ENCODE data around the gene ADAD2.

ADAD2 gene

DNA sequence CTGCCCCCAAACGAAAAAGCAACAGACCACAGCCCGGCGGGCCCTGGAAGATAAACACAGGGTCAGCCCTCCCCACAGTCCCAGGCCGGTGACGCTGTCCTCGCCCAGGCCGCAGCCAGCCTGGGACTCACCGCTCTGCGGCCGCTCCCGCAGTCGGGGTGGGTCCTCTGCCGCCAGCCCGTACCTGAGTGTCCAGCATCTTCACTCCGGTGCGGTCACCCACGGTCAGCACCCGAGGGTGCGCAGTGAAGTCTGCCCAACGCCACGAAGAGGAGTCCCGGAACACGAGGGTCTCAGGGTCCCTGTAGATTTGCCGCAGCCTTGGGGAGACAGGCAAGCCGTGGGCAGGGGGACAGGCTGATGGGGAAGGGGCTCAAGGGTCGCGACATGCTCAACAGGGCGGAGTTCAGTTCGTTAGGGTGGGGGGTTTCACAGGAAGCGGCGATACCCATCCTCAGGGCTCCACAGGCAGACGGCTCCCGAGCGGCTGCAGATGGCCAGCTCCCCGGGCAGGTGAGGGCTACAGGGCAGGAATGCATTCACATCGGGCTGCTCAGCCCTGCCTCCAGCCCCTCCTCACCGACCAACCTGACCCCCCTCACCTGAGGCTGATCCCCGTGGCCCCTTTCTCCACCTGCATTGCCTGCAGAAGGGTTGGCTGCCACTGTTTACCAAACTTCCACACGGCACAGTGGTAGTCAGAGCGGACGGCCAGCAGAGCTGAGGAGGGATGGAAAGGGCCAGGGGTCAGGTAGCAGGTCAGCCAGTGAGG is 9.6 kb upstream of the ADAD2 start:
- TF ChIP-seq POLR2A (IDR thresholded peaks at IDR 0.05; ENCODE audit: low read depth, low read length) = no peak
- DNase-seq (ENCODE audit: insufficient read length, low spot score) (no peak), FAIRE-seq (no peak)

DNA sequence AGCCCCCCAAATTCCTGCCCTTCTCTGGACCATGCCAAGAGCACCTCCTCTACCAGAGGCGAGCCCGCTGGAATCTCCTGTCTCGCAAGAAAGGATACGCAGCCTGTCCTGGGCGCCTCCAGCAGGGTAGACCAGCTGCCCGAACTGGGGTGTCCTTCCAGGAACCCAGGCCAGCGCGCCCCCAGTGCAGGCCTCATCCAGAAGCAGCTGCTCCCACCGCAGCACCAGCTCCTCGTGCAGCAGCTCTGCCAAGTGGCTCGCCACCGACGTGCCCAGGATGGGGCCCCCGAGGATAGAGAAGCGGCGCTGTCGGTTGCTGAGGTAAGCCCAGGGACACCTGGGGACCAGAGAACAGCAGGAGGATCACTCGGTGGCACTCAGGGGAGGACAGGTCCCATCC is 8.9 kb upstream of the ADAD2 start:
- no peak for FAIRE-seq
- no peak for DNase-seq (ENCODE audit: insufficient read length, low spot score)
- no peak for TF ChIP-seq POLR2A (IDR thresholded peaks at IDR 0.05; ENCODE audit: low read depth, low read length)

DNA sequence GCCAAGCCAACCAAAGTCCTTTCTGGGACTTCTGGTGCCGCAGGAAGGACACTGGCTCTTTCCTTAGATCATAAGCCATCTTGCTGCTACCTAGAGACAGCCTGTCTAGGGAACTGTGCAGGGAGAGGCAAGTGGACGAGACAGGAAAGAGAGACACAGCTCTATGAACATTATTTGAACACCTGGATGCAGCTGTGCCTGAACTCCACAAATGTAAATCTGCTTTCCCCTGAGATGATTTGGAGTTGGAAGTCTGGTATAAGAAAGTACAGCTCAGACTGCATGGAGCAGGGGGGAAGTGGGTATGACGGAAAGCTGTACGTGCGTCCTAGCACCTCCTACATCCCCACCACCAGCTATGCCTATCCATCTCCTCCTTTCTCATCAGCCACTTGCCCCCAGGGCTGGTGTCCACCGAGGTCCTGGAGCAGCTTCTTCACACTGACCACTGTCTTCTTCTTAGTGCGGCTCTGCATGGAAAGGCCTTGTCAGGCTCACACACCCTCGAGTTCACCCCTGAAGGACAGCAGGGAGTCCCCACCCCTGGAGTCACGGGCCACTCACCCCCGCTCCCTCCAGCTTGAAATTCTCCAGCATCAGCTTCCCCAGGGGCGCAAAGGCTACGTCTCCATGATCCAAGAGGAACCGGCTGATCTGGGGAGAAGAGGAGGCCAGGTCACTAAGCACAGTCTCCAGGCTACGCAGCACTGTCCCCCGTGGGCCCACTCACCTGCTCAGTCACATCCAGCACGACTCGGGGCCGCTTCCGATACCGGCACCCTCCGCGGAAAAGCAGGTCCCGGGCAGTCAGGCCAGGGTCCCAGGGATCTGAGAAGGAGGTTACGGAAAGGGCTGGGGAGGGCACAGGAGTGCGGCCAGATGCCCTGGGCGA is 8.0 kb upstream of the ADAD2 start:
- FAIRE-seq = no peak
- DNase-seq (ENCODE audit: insufficient read length, low spot score) = no peak
- no peak for TF ChIP-seq POLR2A (IDR thresholded peaks at IDR 0.05; ENCODE audit: low read depth, low read length)

DNA sequence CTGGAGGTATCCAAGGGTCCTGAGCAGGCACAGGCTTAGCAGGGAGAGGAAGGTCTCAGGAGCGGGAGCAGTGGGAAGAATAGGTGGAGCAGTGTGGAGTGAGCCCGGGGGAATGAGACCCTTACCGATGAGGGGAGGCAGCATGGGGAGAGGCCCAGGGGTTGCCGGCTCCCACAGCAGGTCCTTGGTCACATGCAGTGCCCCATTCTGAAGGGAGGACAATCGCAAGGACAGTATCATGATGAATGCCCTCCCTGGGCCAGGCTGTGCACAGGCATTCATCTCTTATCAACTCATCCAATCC is 7.4 kb upstream of the ADAD2 start:
- TF ChIP-seq POLR2A (IDR thresholded peaks at IDR 0.05; ENCODE audit: low read depth, low read length) = no peak
- DNase-seq (ENCODE audit: insufficient read length, low spot score) = no peak
- FAIRE-seq = no peak

DNA sequence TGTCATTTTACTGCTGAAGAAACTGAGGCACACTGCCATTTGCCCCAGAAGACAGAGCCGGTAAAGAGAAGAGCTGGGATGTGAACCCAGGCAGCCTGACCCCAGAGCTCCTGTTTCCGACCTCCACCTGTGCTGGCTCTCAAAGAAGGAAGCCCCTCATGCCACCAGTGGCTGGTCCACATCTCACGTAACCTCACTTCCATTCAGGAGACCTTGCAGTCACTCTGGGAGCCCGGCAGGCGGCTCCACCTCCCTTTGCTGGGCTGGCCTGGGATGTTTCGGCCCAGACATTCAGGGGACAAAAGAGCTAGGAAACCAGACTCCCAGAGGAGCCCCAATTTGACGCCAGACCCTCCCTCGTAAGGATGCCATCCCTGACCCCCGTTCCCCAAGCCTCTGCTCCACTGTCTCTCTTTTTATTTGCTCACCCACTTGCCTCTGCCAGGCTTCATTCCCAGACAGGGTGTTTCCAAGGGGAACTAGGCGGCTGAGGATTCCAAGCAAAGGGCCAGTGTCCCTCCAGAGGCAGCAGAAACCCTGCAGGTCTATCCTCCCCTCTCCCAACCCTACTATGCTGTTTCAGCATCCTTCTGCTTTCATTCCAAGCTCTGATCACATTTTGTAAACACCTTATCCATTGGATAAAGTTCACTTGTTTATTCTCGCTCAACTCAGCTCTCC is 6.9 kb upstream of the ADAD2 start:
- no peak for FAIRE-seq
- no peak for DNase-seq (ENCODE audit: insufficient read length, low spot score)
- no peak for TF ChIP-seq POLR2A (IDR thresholded peaks at IDR 0.05; ENCODE audit: low read depth, low read length)

DNA sequence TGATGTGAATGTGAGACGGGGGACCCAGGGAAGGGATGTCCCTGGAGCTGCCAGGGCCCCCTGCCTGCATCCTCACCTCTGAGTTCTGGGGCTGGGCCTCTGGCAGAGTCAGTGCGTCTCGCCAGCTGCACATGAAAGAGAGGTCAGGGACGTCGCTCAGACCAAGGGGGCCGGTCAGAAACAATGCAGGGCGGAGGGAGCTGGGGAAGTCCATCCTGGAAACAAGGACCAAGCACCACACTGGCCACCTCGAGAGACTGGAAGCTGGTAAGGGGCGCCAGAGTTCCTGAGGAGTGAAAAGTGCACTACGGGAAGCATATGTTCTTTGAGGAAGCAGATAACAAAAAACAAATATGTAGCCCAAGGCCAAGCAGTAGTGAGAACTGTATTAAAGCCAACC is 6.2 kb upstream of the ADAD2 start:
- no peak for TF ChIP-seq POLR2A (IDR thresholded peaks at IDR 0.05; ENCODE audit: low read depth, low read length)
- no peak for FAIRE-seq
- DNase-seq (ENCODE audit: insufficient read length, low spot score) = no peak

DNA sequence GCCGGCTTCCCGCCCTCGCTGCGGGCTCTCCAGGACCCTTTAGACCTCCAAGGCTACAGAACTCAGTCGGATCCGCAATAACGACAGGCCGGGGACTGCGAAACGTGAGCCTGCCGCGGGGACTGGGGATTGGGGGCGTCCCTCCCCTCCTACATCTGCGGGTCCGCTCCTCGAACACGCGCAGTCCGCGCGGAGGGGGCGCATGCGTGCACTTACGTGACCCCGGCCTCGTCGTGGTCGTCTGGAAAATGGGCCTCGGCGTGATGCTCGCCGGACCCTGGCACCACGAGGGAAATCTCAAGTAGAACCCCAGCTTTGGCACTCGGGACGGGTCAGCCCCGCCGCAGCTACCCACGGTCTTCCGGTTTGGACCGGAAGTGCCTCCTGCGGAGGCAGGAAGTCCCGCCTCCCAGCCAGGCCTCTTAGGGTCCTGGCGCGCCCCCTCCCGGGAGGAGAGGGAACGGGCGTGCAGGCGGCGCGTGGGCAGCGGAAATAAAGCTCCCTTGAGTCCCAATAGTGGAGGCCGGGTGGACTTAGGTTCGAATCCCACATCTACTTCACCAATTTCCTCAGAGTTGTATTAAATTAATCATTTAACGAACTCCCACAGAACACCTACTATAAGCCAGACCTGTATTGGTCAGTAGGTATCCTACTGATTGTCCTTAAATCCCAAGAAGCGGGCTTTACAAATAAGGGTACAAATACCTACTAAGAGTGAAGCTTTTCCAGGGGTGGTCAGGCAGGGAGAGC is 4.1 kb upstream of the ADAD2 start, which contains the start of gene TAF1C:
Gene TAF1C, minus strand, starts transcription at position 373 of the 753 bp plus-strand sequence. CDS start 2,069 bp downstream, outside the sequence.
- no peak for FAIRE-seq
- DNase-seq (ENCODE audit: insufficient read length, low spot score) = peak; percentile 97
- TF ChIP-seq POLR2A (IDR thresholded peaks at IDR 0.05; ENCODE audit: low read depth, low read length) = peak; percentile 68

DNA sequence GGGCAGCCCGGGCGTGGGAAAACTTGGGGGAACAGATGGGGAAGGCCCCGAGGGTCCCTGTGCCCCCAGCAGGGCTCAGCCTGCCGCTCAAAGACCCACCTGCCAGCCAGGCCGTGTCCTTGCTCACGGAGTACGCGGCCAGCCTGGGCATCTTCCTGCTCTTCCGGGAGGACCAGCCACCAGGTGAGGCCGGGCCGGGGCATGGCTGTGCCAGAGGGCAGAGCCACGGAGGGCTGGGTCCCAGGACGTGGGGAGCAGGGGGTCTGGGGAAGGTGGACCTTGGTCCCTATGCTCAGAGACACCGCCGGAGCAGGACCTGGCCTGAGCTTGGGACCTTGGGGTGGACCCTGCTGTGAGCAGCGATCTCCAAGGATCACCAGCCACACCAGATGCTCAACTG is 509 bp downstream of the ADAD2 start:
- DNase-seq (ENCODE audit: insufficient read length, low spot score) (no peak), FAIRE-seq (no peak)
- no peak for TF ChIP-seq POLR2A (IDR thresholded peaks at IDR 0.05; ENCODE audit: low read depth, low read length)

DNA sequence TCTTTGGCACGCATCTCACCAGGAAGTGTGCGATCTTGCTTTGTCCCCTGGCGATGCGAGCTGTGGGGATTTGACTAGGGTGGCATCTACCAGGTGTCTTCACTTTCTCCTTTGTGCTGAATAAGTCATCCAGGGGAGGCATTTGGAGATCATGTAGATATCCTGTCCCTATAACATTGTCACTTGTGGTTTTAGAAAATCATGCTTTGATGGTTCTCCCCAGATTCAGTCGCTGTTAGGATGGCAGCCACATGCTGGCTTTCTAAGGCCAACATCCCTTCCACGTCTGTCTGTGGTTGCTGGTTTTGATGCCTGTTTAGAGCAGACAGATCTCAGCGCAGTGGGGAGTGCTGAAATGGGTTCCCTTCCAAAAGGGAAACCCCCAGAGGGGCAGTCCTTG is 2.5 kb downstream of the ADAD2 start:
- TF ChIP-seq POLR2A (IDR thresholded peaks at IDR 0.05; ENCODE audit: low read depth, low read length) = no peak
- DNase-seq (ENCODE audit: insufficient read length, low spot score) = no peak
- no peak for FAIRE-seq

DNA sequence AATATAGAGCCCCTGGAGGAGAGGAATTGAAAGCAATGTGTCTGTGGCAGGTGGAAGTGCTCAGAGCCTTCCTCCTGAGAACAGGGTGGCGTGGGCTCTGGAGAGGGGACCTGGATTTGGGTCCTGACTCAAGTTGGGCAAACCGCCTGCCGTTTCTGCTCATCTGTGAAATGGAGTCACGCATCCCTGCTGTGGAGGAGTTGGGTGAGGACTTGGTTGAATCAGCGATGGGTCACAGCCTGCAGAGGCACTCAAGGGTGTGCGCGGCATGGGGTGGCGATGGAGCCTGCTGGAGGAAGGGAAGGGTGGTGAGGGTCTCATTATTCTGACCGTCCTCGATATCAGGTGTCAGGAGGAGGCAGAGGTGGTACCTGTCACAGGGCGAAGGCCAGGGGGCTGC is 3.1 kb downstream of the ADAD2 start:
- FAIRE-seq (no peak), DNase-seq (ENCODE audit: insufficient read length, low spot score) (no peak)
- TF ChIP-seq POLR2A (IDR thresholded peaks at IDR 0.05; ENCODE audit: low read depth, low read length) = no peak

DNA sequence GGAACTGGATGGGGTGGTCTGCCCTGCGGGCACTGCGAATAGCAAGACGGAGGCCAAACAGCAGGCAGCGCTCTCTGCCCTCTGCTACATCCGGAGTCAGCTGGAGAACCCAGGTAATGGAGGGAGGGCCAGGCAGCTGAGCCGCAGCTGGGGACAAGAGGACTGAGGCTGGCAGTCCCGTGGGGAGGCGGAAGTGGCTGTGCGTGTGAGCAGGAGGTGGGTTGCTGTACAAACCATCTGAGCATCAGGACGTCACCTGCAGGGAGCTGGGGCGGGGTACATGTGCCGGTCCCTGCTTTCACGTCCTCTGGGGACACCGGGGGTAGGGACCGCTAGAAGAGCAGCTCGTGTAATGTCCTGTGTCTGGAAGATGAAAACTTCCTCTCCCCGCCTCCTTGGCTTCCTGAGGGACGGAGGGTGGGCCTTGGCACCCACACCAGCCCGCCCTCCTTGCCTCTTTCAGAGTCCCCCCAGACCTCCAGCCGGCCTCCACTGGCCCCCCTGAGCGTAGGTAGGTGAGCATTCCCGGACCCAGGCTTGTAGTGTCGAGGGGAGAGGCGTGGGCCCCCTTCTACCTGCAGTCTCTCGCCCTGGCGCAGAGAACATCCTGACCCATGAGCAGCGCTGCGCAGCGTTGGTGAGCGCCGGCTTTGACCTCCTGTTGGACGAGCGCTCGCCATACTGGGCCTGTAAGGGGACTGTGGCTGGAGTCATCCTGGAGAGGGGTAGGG is 3.7 kb downstream of the ADAD2 start:
- DNase-seq (ENCODE audit: insufficient read length, low spot score) (no peak), FAIRE-seq (no peak)
- TF ChIP-seq POLR2A (IDR thresholded peaks at IDR 0.05; ENCODE audit: low read depth, low read length) = no peak

DNA sequence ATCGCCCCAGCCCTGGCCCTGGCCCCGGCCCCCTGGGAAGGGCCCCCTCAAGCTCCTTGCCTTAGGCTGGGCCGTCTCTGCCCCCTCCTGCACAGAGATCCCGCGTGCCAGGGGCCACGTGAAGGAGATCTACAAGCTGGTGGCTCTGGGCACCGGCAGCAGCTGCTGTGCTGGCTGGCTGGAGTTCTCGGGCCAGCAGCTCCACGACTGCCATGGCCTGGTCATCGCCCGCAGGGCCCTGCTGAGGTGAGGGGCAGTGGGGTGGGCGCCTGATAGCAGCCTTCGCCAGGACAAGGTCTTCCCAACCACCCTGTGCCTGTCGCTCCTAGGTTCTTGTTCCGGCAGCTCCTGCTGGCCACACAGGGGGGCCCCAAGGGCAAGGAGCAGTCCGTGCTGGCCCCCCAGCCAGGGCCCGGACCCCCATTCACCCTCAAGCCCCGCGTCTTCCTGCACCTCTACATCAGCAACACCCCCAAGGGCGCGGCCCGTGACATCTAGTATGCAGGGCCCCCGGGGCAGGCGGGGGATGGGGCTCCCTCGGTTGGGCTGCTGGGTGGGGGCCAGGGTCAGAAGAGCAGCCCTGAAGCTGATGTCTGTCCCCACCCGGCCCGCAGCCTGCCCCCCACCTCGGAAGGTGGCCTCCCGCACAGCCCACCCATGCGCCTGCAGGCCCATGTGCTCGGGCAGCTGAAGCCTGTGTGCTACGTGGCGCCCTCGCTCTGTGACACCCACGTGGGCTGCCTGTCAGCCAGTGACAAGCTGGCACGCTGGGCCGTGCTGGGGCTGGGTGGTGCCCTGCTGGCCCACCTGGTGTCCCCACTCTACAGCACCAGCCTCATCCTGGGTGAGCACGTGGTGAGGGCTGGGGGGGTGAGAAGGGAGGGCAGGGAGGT is 4.5 kb downstream of the ADAD2 start:
- TF ChIP-seq POLR2A (IDR thresholded peaks at IDR 0.05; ENCODE audit: low read depth, low read length) = no peak
- FAIRE-seq (no peak), DNase-seq (ENCODE audit: insufficient read length, low spot score) (no peak)

Data from H54 (cell line).